Measurements from ENCODE around the gene CCNK. TPM values are rescaled to one million over a fixed set of nuclear protein-coding genes. Genes with fewer than 3 reads are reported as not detected.

CCNK gene
- total RNA-seq, 2 donors from 2014 or later: 15.5 to 43.1 TPM

DNA sequence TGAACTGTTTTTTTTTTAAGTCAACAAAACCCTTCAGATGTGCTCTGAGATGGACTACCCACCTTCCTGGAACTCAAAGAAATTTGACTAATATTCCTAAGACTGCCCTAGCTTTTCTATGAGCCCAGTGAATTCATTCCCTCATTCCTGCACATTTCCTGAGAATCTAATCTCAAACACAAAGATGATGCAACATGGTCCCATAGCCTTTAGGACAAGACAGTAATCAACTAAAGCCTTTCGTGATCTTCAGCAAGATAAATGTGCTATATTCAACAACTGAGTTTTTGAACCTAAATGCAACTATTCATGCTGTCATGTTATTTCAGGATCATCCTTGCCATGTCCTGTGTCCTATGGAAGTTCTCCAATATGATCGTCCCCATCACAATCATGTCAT, 5.5 kb upstream of the CCNK start:
- no peak overlapping the region for H3K4me3 ChIP-seq
- 90% methylated on average over 2 of the region's 2 CpGs for WGBS
- TF ChIP-seq POLR2AphosphoS5 (IDR thresholded peaks at IDR 0.05) (no peak), POLR2A (IDR thresholded peaks at IDR 0.05) (no peak)

GRCh38 chr14:99476864-99477263, 4.3 kb upstream of the CCNK start:
- Histone ChIP-seq H3K4me3 (no peak overlapping the region), H3K27ac (no peak overlapping the region), H3K36me3 (no peaks in the 10 kb centered on the region), H3K4me1 (replicated peaks) (no peaks in the 10 kb centered on the region), H3K27me3 (replicated peaks; ENCODE audit: insufficient read depth) (no peaks in the 10 kb centered on the region), H3K9me3 (no peaks in the 10 kb centered on the region)
- intact Hi-C loops (cut with DNase I): no loop called here
- TF ChIP-seq CTCF (IDR thresholded peaks at IDR 0.05): no peak
- TF ChIP-seq POLR2A (IDR thresholded peaks at IDR 0.05): no peak
- no peak for TF ChIP-seq POLR2AphosphoS5 (IDR thresholded peaks at IDR 0.05)
- DNase-seq (ENCODE audit: low spot score): no peak
- WGBS: 84% methylated on average over 1 of the region's 1 CpG

More for the DNA sequence above, 5.5 kb upstream of the CCNK start:
- no peak for DNase-seq (ENCODE audit: low spot score)
- intact Hi-C loops (cut with DNase I): no loop called here
- Histone ChIP-seq H3K36me3 (no peaks in the 10 kb centered on the region), H3K27me3 (replicated peaks; ENCODE audit: insufficient read depth) (no peaks in the 10 kb centered on the region), H3K4me1 (replicated peaks) (no peaks in the 10 kb centered on the region), H3K9me3 (no peaks in the 10 kb centered on the region), H3K27ac (peak overlapping the region; percentile 44 to 51)

- no peak for DNase-seq (ENCODE audit: low spot score)
- Histone ChIP-seq H3K4me1 (replicated peaks) (no peaks in the 10 kb centered on the region), H3K4me3 (no peak overlapping the region), H3K9me3 (no peaks in the 10 kb centered on the region), H3K36me3 (no peaks in the 10 kb centered on the region), H3K27me3 (replicated peaks; ENCODE audit: insufficient read depth) (no peaks in the 10 kb centered on the region), H3K27ac (no peak overlapping the region)
- TF ChIP-seq CTCF (IDR thresholded peaks at IDR 0.05) (no peak), POLR2AphosphoS5 (IDR thresholded peaks at IDR 0.05) (no peak), POLR2A (IDR thresholded peaks at IDR 0.05) (no peak)
- intact Hi-C loops (cut with DNase I): no loop called here
- WGBS: 65% methylated on average over 4 of the region's 4 CpGs
Measured at GRCh38 chr14:99478128-99478527, 3.1 kb upstream of the CCNK start.

- Histone ChIP-seq H3K4me1 (replicated peaks) (no peaks in the 10 kb centered on the region), H3K36me3 (no peaks in the 10 kb centered on the region), H3K4me3 (peak overlapping the region; percentile 81 to 93), H3K27ac (peak overlapping the region; percentile 80 to 89), H3K27me3 (replicated peaks; ENCODE audit: insufficient read depth) (no peaks in the 10 kb centered on the region), H3K9me3 (no peaks in the 10 kb centered on the region)
- no peak for DNase-seq (ENCODE audit: low spot score)
- intact Hi-C loops (cut with DNase I): no loop called here
- WGBS: 7% methylated on average over 18 of the region's 18 CpGs
- TF ChIP-seq CTCF (IDR thresholded peaks at IDR 0.05) (peak in 1 of 4 experiments; percentile 5), POLR2AphosphoS5 (IDR thresholded peaks at IDR 0.05) (no peak)
Measured at GRCh38 chr14:99479160-99479905, 1.9 kb upstream of the CCNK start.

DNA sequence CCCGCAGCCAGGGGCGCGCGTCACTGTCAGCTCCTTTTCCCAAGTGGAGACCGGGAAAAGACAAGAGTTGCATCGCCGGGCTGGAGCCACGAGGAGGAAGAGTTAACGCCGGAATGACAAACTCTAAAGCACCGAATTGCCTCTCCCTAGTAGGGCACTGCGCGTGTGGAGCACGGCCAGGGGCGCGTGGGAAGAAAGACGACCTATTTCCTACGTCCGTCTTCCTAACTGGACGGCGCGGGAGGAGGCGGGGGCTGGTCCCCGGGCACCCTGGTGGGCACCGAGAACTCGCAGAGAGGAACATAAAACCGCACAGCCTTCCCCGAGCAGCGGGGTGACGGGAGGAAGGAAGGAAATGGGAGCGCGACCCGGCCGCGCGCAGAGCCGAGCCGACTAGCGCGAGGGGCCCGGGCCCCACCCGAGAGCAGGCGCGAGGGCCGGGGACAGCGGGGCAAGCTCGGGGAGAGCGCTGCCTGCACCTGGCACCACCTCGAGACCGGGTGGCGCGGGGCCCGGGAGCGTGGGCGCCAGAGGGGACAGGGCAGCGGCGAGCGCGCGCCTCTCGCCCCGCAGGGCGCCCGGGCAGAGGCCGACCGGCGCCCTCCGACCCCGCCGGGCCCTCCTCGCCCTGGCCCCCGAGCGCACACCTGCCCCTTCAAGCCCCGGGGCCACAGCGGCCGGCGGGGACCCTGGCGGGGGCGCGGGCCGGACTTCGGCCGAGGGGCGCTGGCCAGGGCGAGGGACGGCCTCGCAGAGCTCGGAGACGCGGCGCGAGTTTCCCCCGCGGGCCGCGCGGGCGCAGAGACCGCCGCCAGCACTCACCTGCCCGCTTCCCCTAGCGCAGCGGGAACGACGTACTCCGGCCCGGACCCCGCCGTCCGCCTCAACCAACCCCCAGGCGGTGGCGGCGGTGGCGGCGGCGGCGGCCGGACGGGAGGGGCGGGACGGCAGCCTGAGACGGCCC, 1.0 kb upstream of the CCNK start, which contains the start of gene SETD3:
Gene SETD3 (minus strand): TSS at position 954 of the 964 bp plus-strand sequence. CDS start 15,054 bp downstream, outside the sequence.
- TF ChIP-seq POLR2AphosphoS5 (IDR thresholded peaks at IDR 0.05) (peak; percentile 22), CTCF (IDR thresholded peaks at IDR 0.05) (peak in 1 of 4 experiments; percentile 28), POLR2A (IDR thresholded peaks at IDR 0.05) (peak; percentile 60)
- WGBS: under 1% methylated on average over 54 of the region's 122 CpGs
- peak within 1 kb of the TSS; percentile 89 to 92 for H3K27ac ChIP-seq

More for the DNA sequence above, 1.0 kb upstream of the CCNK start, which contains the start of gene SETD3:
- Histone ChIP-seq H3K9me3 (no peaks in the 10 kb centered on the region), H3K4me1 (replicated peaks) (no peaks in the 10 kb centered on the region), H3K36me3 (no peaks in the 10 kb centered on the region), H3K27me3 (replicated peaks; ENCODE audit: insufficient read depth) (no peaks in the 10 kb centered on the region), H3K4me3 (peak within 1 kb of the TSS; percentile 93 to 95)
- peak; percentile 22 for DNase-seq (ENCODE audit: low spot score)
- intact Hi-C loops (cut with DNase I): no loop called here
